ENCODE measurements around the gene PRELID3B. TPM values are rescaled to one million over a fixed set of nuclear protein-coding genes. Genes with fewer than 3 reads are reported as not detected.

The PRELID3B gene
- total RNA-seq, 2 experiments from 2014 or later: 80.1 to 81.6 TPM

- no peak for DNase-seq
- no peak overlapping the region for H3K27ac Mint-ChIP-seq
- POLR2A ChIA-PET: no interaction called here
Measured at GRCh38 chr20:58988565-58988882, 54.1 kb downstream of the PRELID3B start.

GRCh38 chr20:58987790-58988564, 54.6 kb downstream of the PRELID3B start:
- Mint-ChIP-seq H3K9me3 (ENCODE audit: insufficient read depth) (no peaks in the 10 kb centered on the region), H3K36me3 (ENCODE audit: low read depth) (peaks cover 60% of the 10 kb centered on the region), H3K4me1 (ENCODE audit: low read depth) (peaks cover 15% of the 10 kb centered on the region), H3K27me3 (ENCODE audit: low read depth) (no peaks in the 10 kb centered on the region), H3K27ac (no peak overlapping the region), H3K4me3 (no peak overlapping the region)
- ChIA-PET CTCF (no interaction called here), POLR2A (no interaction called here)
- DNase-seq: no peak
- no peak for ATAC-seq

More at GRCh38 chr20:58988565-58988882, 54.1 kb downstream of the PRELID3B start:
- no peak for ATAC-seq
- H3K4me3 Mint-ChIP-seq: no peak overlapping the region
- CTCF ChIA-PET: no interaction called here
- no peaks in the 10 kb centered on the region for H3K27me3 Mint-ChIP-seq (ENCODE audit: low read depth)
- no peaks in the 10 kb centered on the region for H3K9me3 Mint-ChIP-seq (ENCODE audit: insufficient read depth)
- peaks cover 12% of the 10 kb centered on the region for H3K4me1 Mint-ChIP-seq (ENCODE audit: low read depth)
- H3K36me3 Mint-ChIP-seq (ENCODE audit: low read depth): peaks cover 64% of the 10 kb centered on the region

- Mint-ChIP-seq H3K27me3 (ENCODE audit: low read depth) (no peaks in the 10 kb centered on the region), H3K27ac (peak overlapping the region; percentile 13), H3K36me3 (ENCODE audit: low read depth) (peaks cover 59% of the 10 kb centered on the region), H3K4me1 (ENCODE audit: low read depth) (peaks cover 23% of the 10 kb centered on the region), H3K9me3 (ENCODE audit: insufficient read depth) (no peaks in the 10 kb centered on the region), H3K4me3 (no peak overlapping the region)
- POLR2A ChIA-PET: no interaction called here
- CTCF ChIA-PET: no interaction called here
- DNase-seq (no peak), ATAC-seq (no peak)
Measured at GRCh38 chr20:58986968-58987517, 55.5 kb downstream of the PRELID3B start.

GRCh38 chr20:58986286-58986967, 56.2 kb downstream of the PRELID3B start:
- no peaks in the 10 kb centered on the region for H3K27me3 Mint-ChIP-seq (ENCODE audit: low read depth)
- no peak for DNase-seq
- H3K36me3 Mint-ChIP-seq (ENCODE audit: low read depth): peaks cover 54% of the 10 kb centered on the region
- ChIA-PET POLR2A (no interaction called here), CTCF (no interaction called here)
- H3K4me3 Mint-ChIP-seq: no peak overlapping the region
- ATAC-seq: no peak
- peak overlapping the region; percentile 13 for H3K27ac Mint-ChIP-seq
- H3K4me1 Mint-ChIP-seq (ENCODE audit: low read depth): peaks cover 27% of the 10 kb centered on the region
- H3K9me3 Mint-ChIP-seq (ENCODE audit: insufficient read depth): no peaks in the 10 kb centered on the region

- Mint-ChIP-seq H3K4me1 (ENCODE audit: low read depth) (peaks cover 27% of the 10 kb centered on the region), H3K27me3 (ENCODE audit: low read depth) (no peaks in the 10 kb centered on the region), H3K4me3 (no peak overlapping the region), H3K36me3 (ENCODE audit: low read depth) (peaks cover 48% of the 10 kb centered on the region), H3K9me3 (ENCODE audit: insufficient read depth) (no peaks in the 10 kb centered on the region), H3K27ac (peak overlapping the region; percentile 21)
- ChIA-PET CTCF (no interaction called here), POLR2A (no interaction called here)
- no peak for DNase-seq
- no peak for ATAC-seq
Measured at GRCh38 chr20:58985656-58986055, 56.9 kb downstream of the PRELID3B start.

GRCh38 chr20:58984691-58985090, 57.9 kb downstream of the PRELID3B start:
- H3K4me1 Mint-ChIP-seq (ENCODE audit: low read depth): peaks cover 27% of the 10 kb centered on the region
- peaks cover 43% of the 10 kb centered on the region for H3K36me3 Mint-ChIP-seq (ENCODE audit: low read depth)
- ChIA-PET CTCF (no interaction called here), POLR2A (interaction anchor here (1.3 kb wide), 1 partner anchor 9 kb away, joined by 4 read pairs; no protein-coding TSS in a partner anchor)
- no peaks in the 10 kb centered on the region for H3K27me3 Mint-ChIP-seq (ENCODE audit: low read depth)
- H3K27ac Mint-ChIP-seq: peak overlapping the region; percentile 23
- no peak overlapping the region for H3K4me3 Mint-ChIP-seq
- ATAC-seq: no peak
- H3K9me3 Mint-ChIP-seq (ENCODE audit: insufficient read depth): no peaks in the 10 kb centered on the region
- DNase-seq: no peak

Other genes starting within 250 kb of the PRELID3B start
- gene GNAS-AS1, start 191.9 kb downstream of the PRELID3B start, total RNA-seq: 1 to 10 TPM; 1.3 to 2.0 TPM
- 100 to 1,000 TPM; 912 to 952 TPM for gene GNAS, start 190.1 kb downstream of the PRELID3B start, total RNA-seq
- 10 to 100 TPM; 89.0 to 89.5 TPM for gene NELFCD, start 61.5 kb downstream of the PRELID3B start, total RNA-seq
- 10 to 100 TPM; 42.4 to 44.0 TPM for gene CTSZ, start 35.5 kb downstream of the PRELID3B start, total RNA-seq
- gene TUBB1, start 23.4 kb downstream of the PRELID3B start, total RNA-seq: not detected
- 10 to 100 TPM; 97.8 to 98.8 TPM for gene ATP5F1E, start 10.5 kb downstream of the PRELID3B start, total RNA-seq
- gene ZNF831, start 121.0 kb upstream of the PRELID3B start, total RNA-seq: 1 to 10 TPM; 8.6 to 9.2 TPM